Kidney glomerular epithelial cell (primary cell): ENCODE data around the gene PLEKHG3.
A peak's percentile ranks its signal among the peaks of the same experiment; 100 is the strongest.

Source experiments
- DNase-seq: peaks from one replicate; lab custom pipeline; 2025; lab: John Stamatoyannopoulos, UW

Gene PLEKHG3

DNA sequence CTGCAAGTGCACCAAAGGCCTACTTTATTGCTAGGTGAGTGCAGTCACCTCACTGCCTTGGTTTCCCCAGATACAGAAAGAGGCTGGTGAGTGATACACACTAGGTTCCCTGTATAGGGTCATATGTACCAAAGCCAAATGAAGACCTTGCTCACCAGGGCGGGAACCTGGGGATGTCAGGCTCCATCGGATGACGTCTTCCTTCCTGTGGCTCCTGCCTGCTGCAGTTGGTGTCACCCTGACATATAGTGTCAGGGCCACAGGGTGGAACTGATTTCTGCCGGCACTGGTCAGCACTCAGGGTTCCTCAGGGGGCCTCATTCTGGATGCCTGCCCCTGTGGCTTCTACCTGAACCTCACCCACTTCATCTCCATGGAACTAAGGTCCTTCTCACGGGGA is 43.1 kb downstream of the PLEKHG3 start:
- DNase-seq, result no peak

DNA sequence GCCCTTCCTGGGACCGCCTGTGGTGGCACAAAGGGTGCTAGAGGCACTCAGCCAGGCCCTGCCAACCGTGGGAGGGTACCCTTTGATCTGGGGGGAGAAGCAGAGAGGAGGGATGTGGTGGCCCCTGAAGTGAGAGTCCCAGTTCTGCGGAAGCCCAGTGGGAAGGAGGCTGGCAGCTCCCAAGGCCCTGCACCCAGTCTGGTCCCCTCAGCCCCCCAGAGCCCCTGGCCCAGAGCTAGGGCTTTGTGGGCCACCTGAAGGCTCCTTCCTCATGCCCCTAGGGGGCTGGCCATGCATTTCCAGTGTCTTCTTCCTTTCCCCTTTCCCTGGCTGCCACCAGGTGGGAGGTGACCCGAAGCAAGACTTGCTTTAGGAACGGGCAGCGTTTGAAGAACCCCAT is 44.3 kb downstream of the PLEKHG3 start:
- no peak for DNase-seq

DNA sequence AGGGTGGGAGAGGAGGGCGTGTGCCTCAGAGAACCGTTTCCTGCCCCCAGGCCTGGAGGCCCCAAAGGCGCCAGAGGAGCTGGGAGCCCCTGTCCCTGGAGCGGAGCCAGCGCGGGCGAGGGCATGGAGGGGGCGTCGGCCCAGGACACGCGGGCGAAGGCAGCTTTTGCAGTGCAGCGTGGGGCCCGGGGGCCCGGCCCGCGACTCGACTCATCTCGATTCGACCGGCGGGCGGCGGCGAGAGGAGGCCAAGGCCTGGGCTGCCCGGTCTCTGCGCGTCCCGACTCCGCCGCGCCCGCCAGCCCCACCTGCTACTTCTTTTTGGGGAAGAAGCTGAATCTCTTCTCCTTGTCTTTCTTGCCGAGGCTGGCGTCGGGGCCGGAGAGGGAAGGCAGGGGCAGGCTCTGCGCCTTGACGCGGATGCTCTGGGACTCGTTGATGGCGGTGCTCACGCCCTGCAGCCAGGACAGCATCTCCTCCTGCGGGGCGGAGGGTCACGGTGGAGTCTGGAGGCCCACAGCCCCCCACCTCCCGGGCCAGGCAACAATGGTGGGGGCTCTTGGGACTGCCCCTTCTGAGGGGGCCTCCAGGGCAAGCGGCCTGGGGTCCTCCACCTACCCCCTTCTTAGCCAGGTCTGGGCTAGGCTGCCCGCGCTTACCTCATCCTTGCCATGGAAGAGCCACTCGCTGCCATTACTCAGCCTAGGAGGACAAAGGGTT is 44.9 kb downstream of the PLEKHG3 start:
- no peak for DNase-seq

DNA sequence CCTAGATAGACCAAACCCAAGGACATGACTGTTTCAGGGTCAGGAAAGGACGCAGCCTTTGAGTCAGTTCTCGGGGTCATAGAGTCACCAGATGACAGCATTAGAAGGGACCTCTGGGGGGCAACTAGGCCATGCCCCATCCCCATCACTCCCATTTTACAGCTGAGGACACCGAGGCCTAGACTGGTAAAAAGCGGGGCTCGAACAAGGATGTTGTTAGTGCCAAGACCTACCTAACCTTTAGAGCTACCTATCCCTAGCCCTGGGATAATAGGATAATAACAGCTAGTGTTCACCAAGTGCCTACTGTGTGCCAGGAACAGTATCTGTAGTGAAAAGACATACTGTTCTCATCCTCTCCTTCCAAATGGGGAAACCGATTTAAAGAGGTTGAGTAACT is 48.7 kb downstream of the PLEKHG3 start:
- DNase-seq, result no peak

DNA sequence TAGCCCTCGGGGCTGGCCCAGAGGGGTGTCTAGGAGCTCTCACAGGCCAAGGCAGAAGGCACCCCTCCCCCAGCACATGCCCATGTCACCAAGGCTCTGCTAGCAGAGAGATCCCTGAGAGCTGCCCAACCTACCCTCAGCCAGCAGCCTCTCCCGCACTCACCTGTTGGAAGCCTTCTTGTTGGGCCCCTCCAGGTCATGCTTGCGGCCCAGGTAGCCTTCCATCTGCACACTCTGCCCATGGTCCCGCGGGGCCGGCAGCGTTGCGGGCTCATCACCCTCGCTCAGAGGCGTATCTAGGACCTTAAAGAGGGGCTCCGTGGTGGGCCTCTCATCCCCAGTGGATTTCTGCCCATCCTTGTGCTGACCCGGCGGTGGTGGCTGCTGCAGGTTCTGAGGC is 49.1 kb downstream of the PLEKHG3 start:
- no peak for DNase-seq

DNA sequence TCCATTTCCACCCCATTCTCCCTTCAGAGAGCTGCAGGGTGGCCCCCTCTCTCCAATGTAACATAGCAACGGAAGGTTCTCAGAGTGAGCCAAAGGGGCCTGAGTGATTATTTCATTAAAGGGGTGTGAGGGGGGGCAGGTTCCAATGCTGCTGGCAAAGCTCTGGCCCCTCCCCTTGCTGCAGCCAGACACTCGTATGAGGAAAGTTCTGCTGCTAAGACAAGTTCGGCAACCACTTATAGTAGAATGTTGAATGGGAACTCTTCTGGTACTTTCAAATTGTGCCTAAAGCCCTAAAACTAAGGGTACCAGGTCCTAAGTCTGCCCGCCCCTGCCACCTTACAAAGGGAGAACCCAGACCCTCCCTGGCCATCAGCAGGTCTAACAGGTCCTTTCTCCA is 49.8 kb downstream of the PLEKHG3 start:
- no peak for DNase-seq

DNA sequence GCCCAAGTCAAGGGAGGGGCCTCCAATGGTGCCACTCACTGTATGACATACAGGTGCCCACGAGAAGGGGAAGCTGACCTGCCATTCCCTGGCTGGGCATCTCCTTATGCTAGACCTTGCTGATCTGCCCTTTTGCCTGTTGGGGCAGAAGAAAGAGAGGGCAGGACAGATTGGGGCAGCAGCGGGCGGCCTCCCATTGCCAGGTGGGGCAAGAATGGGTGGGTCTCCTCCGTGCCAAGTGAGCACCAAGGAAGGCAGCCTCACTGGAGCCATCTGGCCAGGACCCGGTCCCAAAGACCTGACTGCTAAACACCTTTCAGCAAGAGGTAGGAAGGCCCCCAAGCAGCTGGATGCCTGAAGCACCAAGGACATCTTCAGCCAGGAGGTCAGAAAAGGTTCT is 50.5 kb downstream of the PLEKHG3 start:
- DNase-seq, result no peak

DNA sequence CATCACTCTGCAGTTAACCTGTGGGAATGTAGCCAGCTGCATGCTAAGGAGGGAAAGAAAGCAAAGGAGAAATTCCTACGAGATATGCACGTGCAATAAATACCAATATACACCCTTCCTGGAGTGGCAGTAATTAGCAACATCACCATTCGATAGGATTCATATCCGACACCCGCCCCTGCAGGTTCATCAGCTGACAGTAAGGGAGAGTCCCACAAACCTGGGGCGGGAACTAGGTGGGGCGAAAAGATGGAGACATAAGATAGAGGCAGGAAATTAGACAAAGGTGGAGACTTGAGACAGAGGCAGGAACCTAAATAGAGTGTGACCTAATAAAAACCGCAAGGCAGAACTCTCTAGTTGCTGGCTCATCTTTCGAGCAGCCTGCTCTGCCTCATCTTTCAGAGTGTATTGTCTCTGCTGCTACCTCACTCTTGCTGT is 51.6 kb downstream of the PLEKHG3 start:
- peak; percentile 84 for DNase-seq

DNA sequence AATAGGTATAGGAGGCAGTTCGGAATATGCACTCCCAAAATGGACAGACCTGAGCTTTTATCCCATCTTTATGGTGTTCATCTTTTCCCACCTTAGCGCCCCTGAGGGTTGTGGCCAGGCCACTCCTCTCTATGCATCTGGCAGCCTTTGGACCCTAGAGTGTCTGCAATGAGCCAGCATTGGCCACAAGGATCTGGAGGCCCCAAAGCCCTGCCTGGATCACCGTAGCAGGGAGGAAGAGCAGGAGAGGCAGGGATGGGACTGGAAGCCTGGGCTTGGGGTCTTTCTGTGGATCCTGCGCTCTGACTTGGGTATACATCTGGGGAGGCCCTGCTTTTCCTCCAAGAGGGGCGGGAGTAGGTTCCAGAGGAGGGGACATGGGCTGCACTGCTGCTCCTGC is 52.5 kb downstream of the PLEKHG3 start:
- no peak for DNase-seq

DNA sequence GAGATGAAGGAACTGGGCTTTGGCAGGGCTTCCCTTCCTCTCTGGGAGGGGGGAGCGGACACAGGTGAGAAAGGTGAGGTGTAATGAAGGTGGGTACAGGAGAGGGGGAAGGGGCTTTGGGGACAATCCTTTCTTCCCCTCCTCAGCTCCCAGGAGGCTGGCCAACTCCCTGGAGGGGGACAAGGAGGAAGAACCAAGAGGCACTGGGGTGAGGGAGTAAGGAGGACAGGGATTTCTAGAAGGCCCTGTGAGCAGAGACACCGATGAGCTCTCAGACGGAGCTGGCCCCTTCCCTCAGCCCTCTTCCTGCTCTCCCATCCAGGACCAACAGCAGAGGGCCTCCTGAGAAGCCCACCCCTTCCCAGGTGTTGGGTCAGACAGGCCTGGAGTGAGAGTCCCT is 53.4 kb downstream of the PLEKHG3 start:
- no peak for DNase-seq

DNA sequence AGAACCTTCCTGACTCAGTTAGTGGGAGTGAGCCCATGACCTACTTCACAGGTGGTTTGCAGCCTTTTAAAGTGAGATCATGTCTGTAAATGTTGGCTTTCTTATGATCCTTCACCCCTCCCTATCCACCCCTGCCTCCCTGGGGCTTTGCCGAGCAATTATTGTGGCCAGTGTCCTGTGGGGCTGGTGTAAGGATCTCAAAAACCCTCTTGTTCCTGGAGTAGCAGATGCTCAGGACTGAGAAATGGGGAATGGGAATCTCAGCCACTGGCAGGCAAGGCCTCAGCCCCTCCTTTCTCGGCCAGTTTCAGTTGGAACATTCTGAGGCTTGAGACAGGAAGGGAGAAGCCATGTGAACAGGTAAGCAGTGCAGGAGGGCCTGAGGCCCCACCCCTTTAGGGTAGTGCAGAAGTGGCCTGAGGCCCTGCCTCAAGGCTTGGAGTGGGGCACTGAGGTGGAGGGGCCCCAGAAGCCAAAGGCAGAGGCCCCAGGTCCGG is 53.8 kb downstream of the PLEKHG3 start:
- DNase-seq, result peak; percentile 89

DNA sequence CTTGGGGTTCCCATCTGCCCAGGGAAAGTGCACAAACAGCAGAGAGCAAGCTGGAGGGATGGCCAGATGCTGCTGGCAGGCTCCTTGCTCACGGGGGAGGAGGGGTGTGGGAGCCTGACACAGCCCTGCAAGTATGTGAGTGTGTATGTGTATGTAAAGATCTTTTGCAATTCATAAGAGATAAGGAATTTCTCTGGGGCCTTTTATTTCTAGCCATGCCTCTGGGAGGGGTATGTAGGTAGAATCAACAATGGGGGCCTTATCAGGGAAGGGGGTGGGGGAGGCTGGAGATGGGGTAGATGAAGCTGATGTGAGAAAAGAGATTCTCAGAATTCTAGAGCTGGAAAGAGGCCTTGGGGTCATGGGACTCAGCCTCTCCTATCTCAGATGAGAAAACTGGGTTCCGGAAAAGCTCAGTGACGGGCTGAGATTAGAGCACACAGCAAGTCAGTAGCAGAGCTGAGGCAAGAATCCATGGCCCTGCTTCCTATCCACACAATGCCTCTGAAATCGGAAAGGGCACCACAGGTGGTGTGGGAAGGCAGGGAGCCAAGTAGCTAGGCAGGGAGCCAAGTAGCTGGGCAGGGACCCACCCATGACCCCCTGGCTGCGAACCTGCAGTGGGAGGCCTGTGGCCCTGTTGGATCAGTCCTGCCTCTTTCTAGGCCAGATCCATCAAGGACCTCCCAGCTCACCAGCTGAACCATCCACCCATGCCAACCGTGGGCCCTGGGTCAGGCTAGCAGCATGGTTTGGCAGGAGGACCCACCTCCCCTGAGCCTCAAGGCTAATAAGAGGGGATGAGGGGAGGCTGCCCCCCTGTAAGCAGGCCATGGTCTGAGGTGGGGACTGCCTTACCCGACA is 54.7 kb downstream of the PLEKHG3 start:
- peak; percentile 71 for DNase-seq

DNA sequence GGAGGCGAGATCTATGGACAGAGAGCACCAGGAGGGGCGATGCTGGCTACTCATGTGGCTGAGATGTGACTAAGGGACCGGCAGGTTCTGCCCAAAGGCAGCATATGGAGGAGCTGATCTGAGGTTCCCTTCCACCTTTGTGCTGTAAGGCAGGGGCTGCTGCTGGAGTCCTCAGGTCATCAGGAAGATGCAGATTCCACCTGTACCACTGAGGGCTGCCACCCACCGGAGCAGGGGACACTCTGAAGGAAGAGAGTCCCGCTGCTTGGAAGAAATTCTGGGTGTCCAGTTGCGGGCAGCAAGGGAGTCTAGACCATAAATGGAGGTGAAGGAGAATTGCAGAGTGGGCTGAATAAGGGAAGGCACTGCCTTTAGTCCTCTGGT is 55.3 kb downstream of the PLEKHG3 start:
- DNase-seq, result no peak

DNA sequence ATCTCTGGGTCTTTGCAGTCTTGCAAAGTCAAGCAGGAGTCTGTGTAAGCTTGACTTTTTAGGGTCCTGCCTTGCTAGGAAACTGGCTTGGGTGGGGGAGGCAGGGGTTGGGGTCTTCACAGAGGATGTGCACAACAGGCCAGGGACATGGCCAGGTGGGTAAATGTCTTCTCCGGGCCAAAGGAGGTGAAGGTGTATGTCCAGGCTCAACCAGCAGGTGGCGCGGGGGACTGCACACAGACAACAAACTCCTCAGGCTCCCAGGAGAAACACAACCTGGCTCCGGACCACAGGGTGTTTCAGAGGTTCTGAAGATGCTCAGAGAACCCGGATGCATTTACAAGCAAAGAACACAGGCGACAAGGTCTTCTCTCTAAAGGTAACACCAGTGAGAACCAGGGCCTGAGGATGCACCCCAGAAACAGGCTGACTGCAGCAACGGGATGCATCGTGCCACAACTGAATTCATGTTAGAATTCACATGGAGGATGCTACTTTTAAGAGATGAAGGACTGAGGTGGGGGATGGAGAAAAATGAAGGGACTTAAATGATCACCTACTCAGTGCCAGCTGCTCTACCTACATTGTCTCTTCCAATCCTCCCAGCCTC is 56.0 kb downstream of the PLEKHG3 start:
- DNase-seq, result no peak

DNA sequence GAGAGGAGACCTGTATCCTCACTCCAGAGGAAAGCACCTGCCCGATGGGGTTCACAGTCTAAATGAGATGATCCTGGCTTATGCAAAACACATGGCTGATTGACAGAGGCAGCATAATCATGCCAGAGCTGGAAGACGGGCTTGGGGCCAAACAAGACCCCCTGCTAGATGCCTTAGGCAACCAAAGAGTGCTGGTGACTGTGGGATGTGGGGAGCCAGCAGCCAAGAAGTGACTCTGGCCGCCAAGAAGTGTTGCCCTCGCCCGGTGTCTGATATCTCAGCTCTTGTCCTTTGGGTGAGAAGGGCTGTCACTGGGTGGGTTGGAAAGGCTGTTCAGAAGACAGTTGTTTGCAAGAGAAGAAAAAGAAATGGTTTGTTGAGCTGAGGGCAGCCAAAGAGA is 56.7 kb downstream of the PLEKHG3 start:
- no peak for DNase-seq

DNA sequence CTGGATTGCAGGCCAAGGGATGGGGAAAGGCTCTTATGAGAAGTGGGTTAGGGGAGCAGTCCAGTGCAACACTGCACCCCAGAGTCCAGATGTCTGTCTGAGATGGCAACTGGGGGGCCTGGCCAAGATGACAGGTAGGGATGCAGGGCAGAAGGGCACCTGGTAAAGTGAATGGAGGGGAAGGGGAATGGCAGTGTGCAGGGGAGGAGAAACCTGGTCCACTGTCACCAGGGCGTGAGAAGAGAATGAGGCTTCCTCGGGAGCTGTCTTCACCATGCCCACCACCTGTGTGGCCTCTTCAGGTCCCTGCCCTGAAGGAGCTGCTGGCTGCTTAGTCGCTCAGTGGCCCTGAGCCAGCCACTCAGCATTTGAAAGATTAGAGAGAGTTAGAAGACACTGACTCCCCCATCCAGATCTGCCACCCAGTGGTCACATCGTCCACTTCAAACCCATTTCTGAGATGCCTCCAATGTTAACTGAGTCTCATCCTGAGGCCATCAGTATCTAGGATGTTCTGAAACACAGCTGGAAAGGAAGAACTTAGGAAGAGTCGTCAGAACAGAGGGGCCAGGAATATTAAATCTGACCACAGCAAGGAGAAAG is 57.3 kb downstream of the PLEKHG3 start:
- DNase-seq, result no peak

DNA sequence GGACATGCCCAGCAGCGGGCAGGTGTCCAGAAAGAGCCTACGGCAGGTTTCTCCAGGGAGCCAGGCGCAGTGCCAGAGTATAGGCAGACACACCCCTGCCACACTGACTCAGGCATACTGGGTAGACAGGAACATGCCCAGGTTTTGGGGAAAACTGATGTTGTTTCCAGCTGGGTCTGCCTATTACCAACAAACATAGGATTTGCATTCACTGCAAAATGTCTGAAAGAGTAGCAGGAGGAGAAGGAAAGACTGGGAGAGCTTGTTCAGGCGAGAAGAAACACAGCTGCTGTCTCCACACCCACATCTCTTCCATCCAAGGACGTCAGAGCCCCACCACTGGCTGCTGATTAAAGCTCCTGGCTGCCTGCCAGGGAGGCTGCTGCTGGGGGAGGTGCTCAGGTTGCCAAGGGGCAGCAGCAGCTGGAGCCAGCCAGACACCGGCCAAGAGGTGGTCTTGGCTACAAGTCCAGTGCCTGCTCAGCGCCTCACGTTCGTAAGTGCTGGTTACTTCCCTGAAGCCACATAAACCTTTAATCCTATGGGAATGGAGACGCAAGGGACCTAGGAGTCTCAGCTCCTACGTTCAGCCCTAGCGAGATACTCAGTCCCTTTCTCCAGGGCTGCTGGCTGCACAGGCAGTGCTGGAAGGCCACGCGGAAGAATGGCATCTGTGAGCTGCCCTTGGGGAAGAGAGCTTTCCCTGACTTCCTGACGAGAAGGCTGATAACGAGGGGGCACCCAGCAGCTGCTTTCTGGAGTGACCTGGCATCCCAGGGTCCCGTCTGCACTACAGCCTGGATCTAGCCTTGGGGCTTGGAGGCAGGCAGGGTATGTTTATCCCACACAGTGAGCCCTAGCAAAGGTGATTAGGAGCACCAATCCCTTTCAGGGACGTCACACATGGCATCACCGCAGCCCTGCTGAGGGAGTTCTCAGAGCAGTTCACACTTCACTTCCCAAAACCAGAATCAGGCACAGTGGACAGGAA is 58.1 kb downstream of the PLEKHG3 start:
- DNase-seq, result peak; percentile 84

DNA sequence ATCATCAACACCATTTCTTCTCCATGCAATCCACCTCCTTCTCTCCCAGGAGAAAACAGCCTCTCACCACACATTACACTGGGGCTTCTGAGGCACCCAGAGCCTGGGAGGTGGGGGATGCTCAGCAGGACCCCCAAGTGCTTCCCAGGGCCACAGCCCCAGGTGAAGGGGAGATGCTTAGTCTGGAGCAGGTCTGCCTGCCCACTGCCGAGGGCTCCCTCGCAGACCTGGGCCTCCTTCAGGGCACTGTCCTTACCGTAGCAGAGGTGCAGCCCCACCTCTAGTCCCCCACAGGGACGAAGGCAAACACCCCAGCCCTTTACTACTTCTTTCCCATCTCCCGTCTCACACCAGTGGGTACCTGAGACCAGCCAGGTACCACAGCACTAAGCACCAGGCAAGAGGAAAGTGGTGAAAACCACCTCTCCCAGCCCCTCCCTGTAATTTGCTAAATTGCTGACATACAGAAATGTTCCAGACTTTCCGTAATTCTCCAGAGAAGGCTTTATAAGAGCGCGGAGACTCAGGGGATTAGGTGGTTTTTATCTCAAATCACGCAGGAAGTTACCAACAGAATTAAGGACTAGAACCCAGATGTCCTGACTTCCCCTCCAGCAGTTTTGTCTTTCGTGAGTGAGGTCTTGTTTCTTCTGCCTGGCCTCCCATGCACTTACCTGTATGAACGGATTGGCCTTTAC is 59.0 kb downstream of the PLEKHG3 start:
- no peak for DNase-seq

DNA sequence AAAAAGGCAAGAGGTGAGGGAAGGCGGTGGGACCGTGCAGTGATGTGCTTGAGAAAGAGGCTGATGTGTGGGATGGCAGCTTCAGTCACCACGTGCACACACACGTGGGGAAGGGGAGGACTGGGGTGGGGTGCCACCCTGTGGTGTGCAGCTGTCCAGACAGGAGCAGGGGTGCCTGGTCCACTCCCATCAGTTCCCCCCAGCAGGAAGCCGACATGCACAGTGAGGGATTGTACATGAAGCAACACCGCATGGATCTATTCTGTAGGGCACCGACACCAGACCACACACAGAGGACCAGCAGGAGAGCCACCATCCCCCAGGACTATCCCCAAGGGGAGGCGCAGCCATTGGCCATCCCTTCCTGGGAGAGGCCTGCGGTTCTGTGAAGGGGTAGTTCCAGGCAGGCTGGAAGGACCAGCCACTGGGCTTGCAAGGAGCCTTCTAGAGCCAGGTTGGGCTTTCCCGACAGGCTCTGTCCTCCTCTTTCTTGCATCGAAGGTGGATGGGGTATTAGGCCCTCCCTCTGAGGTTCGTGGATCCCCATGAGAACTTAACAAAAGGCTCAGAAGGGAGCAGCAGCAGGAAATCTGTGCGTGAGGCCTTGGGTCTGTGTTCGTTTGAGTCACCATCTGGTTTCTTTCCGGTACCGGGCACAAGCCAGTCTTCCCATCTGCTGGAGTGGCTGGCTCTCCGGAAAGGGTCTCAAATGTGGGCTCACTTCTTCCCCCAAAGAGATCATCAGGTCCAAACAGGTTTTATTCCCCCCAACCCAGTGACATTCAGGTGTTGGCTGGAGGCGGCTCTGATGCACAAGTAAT is 59.8 kb downstream of the PLEKHG3 start:
- no peak for DNase-seq
